ENCODE data around the gene CFAP52. TPM values are rescaled to one million over a fixed set of nuclear protein-coding genes. Genes with fewer than 3 reads are reported as not detected.
"Not testable (repeated sequence)": the region's sequence is repeated elsewhere in the genome, so short reads cannot be mapped to it uniquely, and the experiment has no call there.

CFAP52 gene
- polyA plus RNA-seq, 3 donors, result not detected

DNA sequence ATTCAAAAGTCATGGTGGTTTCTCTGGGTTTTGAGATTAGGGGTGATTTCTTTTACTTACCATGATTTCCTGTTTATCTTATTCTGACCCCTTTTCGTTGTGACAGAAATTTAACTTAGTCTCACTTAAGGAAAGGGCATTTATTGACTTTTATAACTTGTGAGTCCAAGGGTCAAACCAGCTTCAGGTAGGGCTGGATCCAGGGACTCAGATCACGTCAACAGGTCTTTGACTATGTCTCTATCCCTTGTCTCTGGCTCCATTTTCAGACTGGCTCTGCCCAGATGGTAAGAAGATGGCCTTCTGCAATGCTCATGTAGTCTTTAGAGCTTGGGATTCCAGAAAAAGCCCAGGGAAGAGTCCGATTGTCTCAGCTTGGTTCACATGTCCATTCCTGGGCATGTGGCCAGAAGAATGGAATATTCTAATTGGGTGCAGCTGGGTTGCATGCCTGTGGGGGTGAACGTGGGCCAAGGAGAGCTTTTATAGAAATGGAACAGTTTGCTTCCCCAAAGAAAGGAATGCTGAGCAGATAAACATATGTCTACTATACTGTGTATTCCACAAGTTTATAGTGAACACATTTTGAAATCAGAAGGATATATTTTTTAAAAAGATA lies 82.3 kb downstream of the CFAP52 start:
- Histone ChIP-seq H3K4me1 (ENCODE audit: control insufficient read depth in 1 of 2, insufficient read depth in 2 of 2, low read length in 2 of 2) (no peaks in the 10 kb centered on the region), H3K27me3 (ENCODE audit: control insufficient read depth in 2 of 2, insufficient read depth in 2 of 2, low read length in 2 of 2) (no peaks in the 10 kb centered on the region), H3K79me2 (ENCODE audit: insufficient read depth, low read length) (no peaks in the 10 kb centered on the region), H3K9me3 (replicated peaks in 1 of 2; ENCODE audit: control insufficient read depth in 1 of 2, insufficient read depth in 1 of 2, low read length in 2 of 2) (no peaks in the 10 kb centered on the region), H3K9ac (ENCODE audit: insufficient read depth, low read length, poor library complexity, severe bottlenecking) (no peak overlapping the region), H3K27ac (ENCODE audit: low read depth in 1 of 2, low read length in 2 of 2) (no peak overlapping the region), H3K4me2 (replicated peaks; ENCODE audit: extremely low read depth, low read length, poor library complexity, severe bottlenecking) (no peak overlapping the region), H2AFZ (ENCODE audit: insufficient read depth, low read depth, low read length, poor library complexity, severe bottlenecking) (no peak overlapping the region), H4K20me1 (ENCODE audit: insufficient read depth, low read length) (no peaks in the 10 kb centered on the region), H3K4me3 (replicated peaks in 1 of 3; ENCODE audit: low read depth in 2 of 3, low read length in 3 of 3) (no peak overlapping the region), H3K36me3 (replicated peaks in 1 of 2; ENCODE audit: control insufficient read depth in 1 of 2, insufficient read depth in 2 of 2, low read length in 2 of 2) (no peaks in the 10 kb centered on the region)
- no peak overlapping the region for H3K27ac Mint-ChIP-seq
- DNase-seq, result no peak
- TF ChIP-seq, protein P1, sequence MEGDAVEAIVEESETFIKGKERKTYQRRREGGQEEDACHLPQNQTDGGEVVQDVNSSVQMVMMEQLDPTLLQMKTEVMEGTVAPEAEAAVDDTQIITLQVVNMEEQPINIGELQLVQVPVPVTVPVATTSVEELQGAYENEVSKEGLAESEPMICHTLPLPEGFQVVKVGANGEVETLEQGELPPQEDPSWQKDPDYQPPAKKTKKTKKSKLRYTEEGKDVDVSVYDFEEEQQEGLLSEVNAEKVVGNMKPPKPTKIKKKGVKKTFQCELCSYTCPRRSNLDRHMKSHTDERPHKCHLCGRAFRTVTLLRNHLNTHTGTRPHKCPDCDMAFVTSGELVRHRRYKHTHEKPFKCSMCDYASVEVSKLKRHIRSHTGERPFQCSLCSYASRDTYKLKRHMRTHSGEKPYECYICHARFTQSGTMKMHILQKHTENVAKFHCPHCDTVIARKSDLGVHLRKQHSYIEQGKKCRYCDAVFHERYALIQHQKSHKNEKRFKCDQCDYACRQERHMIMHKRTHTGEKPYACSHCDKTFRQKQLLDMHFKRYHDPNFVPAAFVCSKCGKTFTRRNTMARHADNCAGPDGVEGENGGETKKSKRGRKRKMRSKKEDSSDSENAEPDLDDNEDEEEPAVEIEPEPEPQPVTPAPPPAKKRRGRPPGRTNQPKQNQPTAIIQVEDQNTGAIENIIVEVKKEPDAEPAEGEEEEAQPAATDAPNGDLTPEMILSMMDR (IDR thresholded peaks at IDR 0.05), result no peak
- H3K9me3 Mint-ChIP-seq, result peaks cover 0 to 5% (median 0%) of the 10 kb centered on the region in 7 donors
- H3K27me3 Mint-ChIP-seq (ENCODE audit: low read depth in 3 of 3), result peaks cover 0 to 2% (median 2%) of the 10 kb centered on the region in 3 donors
- 100% methylated on average over 2 of the region's 4 CpGs for WGBS (ENCODE audit: insufficient coverage)
- H3K36me3 Mint-ChIP-seq, result no peaks in the 10 kb centered on the region
- H3K4me3 Mint-ChIP-seq, result no peak overlapping the region
- intact Hi-C loops (cut with micrococcal nuclease), result no loop called here
- no peaks in the 10 kb centered on the region for H3K4me1 Mint-ChIP-seq

DNA sequence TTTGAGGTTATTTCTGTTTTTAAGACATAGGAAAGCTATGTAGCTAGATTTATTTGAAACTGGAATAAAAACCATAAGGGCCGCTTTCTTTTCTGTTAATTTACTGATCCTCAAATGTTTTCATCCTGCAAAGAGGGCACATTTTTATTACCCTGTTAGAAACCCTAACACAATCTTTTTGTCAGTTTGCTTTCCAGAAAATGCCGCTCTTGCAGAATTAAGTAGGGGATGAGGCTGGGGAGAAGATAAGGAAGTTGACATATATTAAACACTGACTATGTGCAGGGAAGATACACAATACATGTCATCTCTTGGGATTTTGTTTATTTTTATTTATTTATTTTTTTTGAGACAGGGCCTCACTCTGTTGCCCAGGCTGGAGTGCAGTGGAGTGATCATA lies 84.6 kb downstream of the CFAP52 start:
- Histone ChIP-seq H3K27ac (ENCODE audit: low read depth in 1 of 2, low read length in 2 of 2) (no peak overlapping the region), H3K27me3 (ENCODE audit: control insufficient read depth in 2 of 2, insufficient read depth in 2 of 2, low read length in 2 of 2) (no peaks in the 10 kb centered on the region), H3K36me3 (replicated peaks in 1 of 2; ENCODE audit: control insufficient read depth in 1 of 2, insufficient read depth in 2 of 2, low read length in 2 of 2) (no peaks in the 10 kb centered on the region), H3K4me3 (replicated peaks in 1 of 3; ENCODE audit: low read depth in 2 of 3, low read length in 3 of 3) (no peak overlapping the region), H3K79me2 (ENCODE audit: insufficient read depth, low read length) (no peaks in the 10 kb centered on the region), H3K9ac (ENCODE audit: insufficient read depth, low read length, poor library complexity, severe bottlenecking) (no peak overlapping the region), H3K9me3 (replicated peaks in 1 of 2; ENCODE audit: control insufficient read depth in 1 of 2, insufficient read depth in 1 of 2, low read length in 2 of 2) (no peaks in the 10 kb centered on the region), H4K20me1 (ENCODE audit: insufficient read depth, low read length) (no peaks in the 10 kb centered on the region), H3K4me1 (ENCODE audit: control insufficient read depth in 1 of 2, insufficient read depth in 2 of 2, low read length in 2 of 2) (no peaks in the 10 kb centered on the region), H3K4me2 (replicated peaks; ENCODE audit: extremely low read depth, low read length, poor library complexity, severe bottlenecking) (no peak overlapping the region), H2AFZ (ENCODE audit: insufficient read depth, low read depth, low read length, poor library complexity, severe bottlenecking) (no peak overlapping the region)
- H3K4me1 Mint-ChIP-seq, result peaks cover 2% of the 10 kb centered on the region
- DNase-seq, result no peak
- H3K36me3 Mint-ChIP-seq, result no peaks in the 10 kb centered on the region
- TF ChIP-seq, protein P1 (IDR thresholded peaks at IDR 0.05), result no peak
- no CpG with 5 or more reads among the region's 2 CpGs for whole genome bisulfite sequencing (ENCODE audit: insufficient coverage)
- peaks cover 2 to 4% (median 3%) of the 10 kb centered on the region in 3 donors for H3K27me3 Mint-ChIP-seq (ENCODE audit: low read depth in 3 of 3)
- intact Hi-C loops (cut with micrococcal nuclease), result no loop called here
- H3K9me3 Mint-ChIP-seq, result peaks cover 0 to 11% (median 7%) of the 10 kb centered on the region in 7 donors
- H3K27ac Mint-ChIP-seq, result no peak overlapping the region
- H3K4me3 Mint-ChIP-seq, result no peak overlapping the region

DNA sequence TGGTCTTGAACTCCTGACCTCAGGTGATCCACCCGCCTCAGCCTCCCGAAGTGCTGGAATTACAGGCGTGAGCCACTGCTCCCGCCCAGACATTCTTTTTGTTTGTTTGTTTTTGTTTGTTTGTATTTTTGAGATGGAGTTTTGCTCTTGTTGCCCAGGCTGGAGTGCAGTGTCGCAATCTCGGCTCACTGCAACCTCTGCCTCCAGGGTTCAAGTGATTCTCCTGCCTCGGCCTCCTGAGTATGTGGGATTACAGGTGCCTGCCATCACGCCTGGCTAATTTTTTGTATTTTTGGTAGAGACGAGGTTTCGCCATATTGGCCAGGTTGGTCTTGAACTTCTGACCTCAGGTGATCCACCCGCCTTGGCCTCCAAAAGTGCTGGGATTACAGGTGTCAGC lies 87.1 kb downstream of the CFAP52 start:
- DNase-seq; H3K79me2 ChIP-seq (ENCODE audit: insufficient read depth, low read length); H3K36me3 Mint-ChIP-seq; H3K4me3 ChIP-seq (replicated peaks in 1 of 3; ENCODE audit: low read depth in 2 of 3, low read length in 3 of 3); H2AFZ ChIP-seq (ENCODE audit: insufficient read depth, low read depth, low read length, poor library complexity, severe bottlenecking); intact Hi-C loops (cut with micrococcal nuclease); H3K36me3 ChIP-seq (replicated peaks in 1 of 2; ENCODE audit: control insufficient read depth in 1 of 2, insufficient read depth in 2 of 2, low read length in 2 of 2); H3K4me3 Mint-ChIP-seq; H4K20me1 ChIP-seq (ENCODE audit: insufficient read depth, low read length); H3K4me1 Mint-ChIP-seq; H3K9me3 ChIP-seq (replicated peaks in 1 of 2; ENCODE audit: control insufficient read depth in 1 of 2, insufficient read depth in 1 of 2, low read length in 2 of 2); H3K27ac Mint-ChIP-seq; H3K9ac ChIP-seq (ENCODE audit: insufficient read depth, low read length, poor library complexity, severe bottlenecking); H3K4me1 ChIP-seq (ENCODE audit: control insufficient read depth in 1 of 2, insufficient read depth in 2 of 2, low read length in 2 of 2); H3K27me3 ChIP-seq (ENCODE audit: control insufficient read depth in 2 of 2, insufficient read depth in 2 of 2, low read length in 2 of 2); H3K4me2 ChIP-seq (replicated peaks; ENCODE audit: extremely low read depth, low read length, poor library complexity, severe bottlenecking); H3K27me3 Mint-ChIP-seq (ENCODE audit: low read depth in 3 of 3); H3K27ac ChIP-seq (ENCODE audit: low read depth in 1 of 2, low read length in 2 of 2): not testable (repeated sequence)
- peaks cover 2 to 11% (median 5%) of the 10 kb centered on the region in 7 donors for H3K9me3 Mint-ChIP-seq
- 100% methylated on average over 8 of the region's 11 CpGs for WGBS (ENCODE audit: insufficient coverage)

Measured in CD14-positive monocyte (primary cell).